K562 (cell line): ENCODE measurements around the gene C6orf47. TPM values are rescaled to one million over a fixed set of nuclear protein-coding genes. Genes with fewer than 3 reads are reported as not detected.

Experiments used
- ADNP ChIP-seq: fragments of 200-800 bp; sonication (Bioruptor generic); IDR thresholded peaks from 2 replicates; pipeline ENCODE4 v1.6.1; 2016; ENCODE audit warnings: missing genetic modification characterization, missing compliant biosample characterization
- EGR1 ChIP-seq: fragments of 450-650 bp; conservative IDR thresholded peaks from 2 replicates; pipeline ENCODE4 v1.6.1; 2017; ENCODE audit warnings: mild to moderate bottlenecking
- ERF ChIP-seq: fragments of 450-650 bp; formaldehyde crosslinking; IDR thresholded peaks from 2 replicates; pipeline ENCODE4 v1.4.0; 2020; ENCODE audit warnings: mild to moderate bottlenecking, mixed read lengths
- FOXJ3 ChIP-seq: sonication (generic); formaldehyde crosslinking; IDR thresholded peaks from 2 replicates; pipeline ENCODE4 v1.4.0; 2020; ENCODE audit warnings: mild to moderate bottlenecking, missing genetic modification reagents
- GABPB2 ChIP-seq: fragments of 250-450 bp; sonication (Bioruptor Pico); conservative IDR thresholded peaks from 2 replicates; pipeline ENCODE4 v1.5.1; 2021; ENCODE audit warnings: mild to moderate bottlenecking
- HDAC8 ChIP-seq: fragments of 450-650 bp; IDR thresholded peaks from 2 replicates; pipeline ENCODE4 v1.6.1; 2016; ENCODE audit warnings: mild to moderate bottlenecking, missing genetic modification characterization, moderate library complexity, missing compliant biosample characterization
- HIVEP1 ChIP-seq: fragments of 250-450 bp; sonication (Bioruptor Pico); IDR thresholded peaks from 2 replicates; pipeline ENCODE4 v1.4.0; 2020; ENCODE audit warnings: mild to moderate bottlenecking
- RB1 ChIP-seq: fragments of 450-650 bp; IDR thresholded peaks from 2 replicates; pipeline ENCODE4 v1.6.1; 2017; ENCODE audit warnings: low read depth, mild to moderate bottlenecking
- RNF2 ChIP-seq: sonication (generic); IDR thresholded peaks from 2 replicates; pipeline ENCODE4 v1.6.1; 2016
- U2AF2 ChIP-seq: fragments of 200-400 bp; formaldehyde crosslinking; optimal IDR thresholded peaks from 2 replicates; pipeline ENCODE3; 2017; ENCODE audit warnings: low read depth, mild to moderate bottlenecking, low read length
- ZNF3 ChIP-seq: fragments of 250-450 bp; sonication (Bioruptor Pico); IDR thresholded peaks from 2 replicates; pipeline ENCODE4 v1.5.0; 2021; ENCODE audit warnings: mild to moderate bottlenecking, moderate library complexity
- ZNF551 ChIP-seq: fragments of 250-450 bp; sonication (Bioruptor Pico); IDR thresholded peaks from 2 replicates; pipeline ENCODE4 v1.5.0; 2021; ENCODE audit warnings: mild to moderate bottlenecking, moderate library complexity
- ZNF778 ChIP-seq: fragments of 450-650 bp; formaldehyde crosslinking; IDR thresholded peaks from 2 replicates; pipeline ENCODE4 v1.4.0; 2020; ENCODE audit warnings: mild to moderate bottlenecking, moderate library complexity
- ZNF79 ChIP-seq: fragments of 250-450 bp; sonication (Bioruptor Pico); IDR thresholded peaks from 2 replicates; pipeline ENCODE4 v1.4.0; 2020; ENCODE audit warnings: low read depth, mild to moderate bottlenecking, moderate library complexity
- polyA plus RNA-seq, 8 experiments: library from polyadenylated mRNA; depleted of rRNA in 4 of 8; stranded (reverse) in 5 of 8; unstranded in 3 of 8; fragments of >200 nt; fragmentation: Nextera tagmentation in 2 of 8; fragmentation: Illumina TruSeq in 1 of 8; extraction: Ambion mirVana in 2 of 8; extraction: Trizol in 1 of 8; gene quantifications; 2 replicates each; pipeline versions ENCODE4 v1.2.1 to v1.2.3, GENCODE V29; 2011 to 2014; ENCODE audit warnings: inconsistent platforms in 1 of 8, missing spikeins in 1 of 8
- total RNA-seq, 7 experiments: library from RNA; depleted of rRNA in 6 of 7; stranded (reverse); fragments of >200 nt in 6 of 7; fragmentation: Illumina TruSeq in 2 of 7; extraction: Trizol in 2 of 7; gene quantifications; 2 replicates each; pipeline versions ENCODE4 v1.2.1 to v1.2.3, GENCODE V29; 2011 to 2021; ENCODE audit warnings: low replicate concordance in 1 of 7
- TF ChIP-seq, protein P1 (sequence below): fragments of 250-450 bp; sonication (Bioruptor Pico); IDR thresholded peaks from 2 replicates; pipeline ENCODE4 v1.8.0; 2021; ENCODE audit warnings: borderline replicate concordance, mild to moderate bottlenecking, moderate library complexity; ENCODE audit not compliant: poor library complexity, severe bottlenecking
- TF ChIP-seq, protein P2 (sequence below), 2 experiments: fragments of 450-650 bp; formaldehyde crosslinking in 1 of 2; IDR thresholded peaks; 2 replicates each; pipeline versions ENCODE4 v1.4.0 to v1.6.1; 2014 to 2020; ENCODE audit warnings: mild to moderate bottlenecking in 2 of 2, borderline replicate concordance in 1 of 2, low read depth in 1 of 2
- TF ChIP-seq, protein P3 (sequence below): conservative IDR thresholded peaks from 2 replicates; pipeline ENCODE4 v1.6.1; 2011; ENCODE audit warnings: low read depth, mild to moderate bottlenecking, low read length; ENCODE audit not compliant: control insufficient read depth

The C6orf47 gene
- total and polyA plus RNA-seq, 9 of the 15 experiments (the other 6 are each of a cell fraction or from before 2014, with no cell fraction given), result 0.14 to 43.8 (median 27.0) TPM

DNA sequence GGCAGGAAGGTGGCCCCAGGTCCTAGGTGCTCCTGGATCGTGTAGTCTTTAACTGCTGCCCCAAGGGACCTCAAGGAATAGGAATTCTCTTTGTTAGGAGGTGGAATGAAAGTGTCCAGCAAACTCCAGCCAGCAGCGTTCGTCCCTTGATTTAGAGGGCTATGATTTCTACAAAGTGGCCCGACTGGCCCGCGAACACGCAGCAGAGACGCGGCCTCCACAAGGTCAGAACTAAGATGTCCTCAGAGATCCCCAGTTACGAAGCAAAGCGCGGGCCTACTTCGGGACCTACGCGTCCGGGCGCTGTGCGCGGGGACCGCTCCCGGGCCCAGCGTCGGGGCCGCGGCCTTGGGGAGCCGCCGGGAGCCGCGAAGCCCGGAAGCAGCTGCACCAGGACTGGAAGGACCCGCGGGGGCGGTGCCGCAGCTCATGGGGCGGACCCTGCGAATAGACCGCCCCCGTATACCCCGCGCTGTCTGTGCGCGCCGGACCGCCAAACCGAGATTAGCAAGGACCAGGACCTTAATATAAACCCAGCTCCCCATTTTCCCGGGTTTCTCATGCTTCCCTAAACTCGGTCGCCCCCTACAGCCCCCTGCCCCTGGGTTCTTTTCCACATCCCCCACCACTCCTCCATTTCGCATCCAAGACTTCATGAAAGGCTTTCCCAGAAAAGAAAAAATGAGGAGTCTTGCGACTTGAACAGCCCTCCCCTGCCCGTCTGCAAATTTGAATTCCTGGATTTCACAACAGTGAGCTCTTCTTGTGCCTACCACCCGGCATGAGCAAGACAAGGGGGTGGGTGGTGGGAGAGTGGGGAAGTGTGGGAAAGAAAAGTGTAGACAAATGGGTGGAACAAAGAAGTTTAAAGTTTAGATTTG lies at the start of gene C6orf47 (continued):
- TF ChIP-seq RNF2, result no peak
- no peak for TF ChIP-seq ADNP (tag)
- TF ChIP-seq, protein P1, sequence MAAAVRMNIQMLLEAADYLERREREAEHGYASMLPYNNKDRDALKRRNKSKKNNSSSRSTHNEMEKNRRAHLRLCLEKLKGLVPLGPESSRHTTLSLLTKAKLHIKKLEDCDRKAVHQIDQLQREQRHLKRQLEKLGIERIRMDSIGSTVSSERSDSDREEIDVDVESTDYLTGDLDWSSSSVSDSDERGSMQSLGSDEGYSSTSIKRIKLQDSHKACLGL, result peak; percentile 45
- TF ChIP-seq ZNF551, result no peak
- TF ChIP-seq EGR1, result no peak
- TF ChIP-seq RB1, result no peak
- TF ChIP-seq ERF (CRISPR knock-in tag), result peak; percentile 98
- peak; percentile 59; the same call in 1 of the 2 replicates for TF ChIP-seq GABPB2 (CRISPR knock-in tag)
- TF ChIP-seq ZNF3 (CRISPR knock-in tag), result no peak
- TF ChIP-seq ZNF778, result no peak
- TF ChIP-seq FOXJ3 (CRISPR knock-in tag), result no peak
- no peak; the same call in 1 of the 2 replicates for TF ChIP-seq ZNF79
- TF ChIP-seq, protein P2, sequence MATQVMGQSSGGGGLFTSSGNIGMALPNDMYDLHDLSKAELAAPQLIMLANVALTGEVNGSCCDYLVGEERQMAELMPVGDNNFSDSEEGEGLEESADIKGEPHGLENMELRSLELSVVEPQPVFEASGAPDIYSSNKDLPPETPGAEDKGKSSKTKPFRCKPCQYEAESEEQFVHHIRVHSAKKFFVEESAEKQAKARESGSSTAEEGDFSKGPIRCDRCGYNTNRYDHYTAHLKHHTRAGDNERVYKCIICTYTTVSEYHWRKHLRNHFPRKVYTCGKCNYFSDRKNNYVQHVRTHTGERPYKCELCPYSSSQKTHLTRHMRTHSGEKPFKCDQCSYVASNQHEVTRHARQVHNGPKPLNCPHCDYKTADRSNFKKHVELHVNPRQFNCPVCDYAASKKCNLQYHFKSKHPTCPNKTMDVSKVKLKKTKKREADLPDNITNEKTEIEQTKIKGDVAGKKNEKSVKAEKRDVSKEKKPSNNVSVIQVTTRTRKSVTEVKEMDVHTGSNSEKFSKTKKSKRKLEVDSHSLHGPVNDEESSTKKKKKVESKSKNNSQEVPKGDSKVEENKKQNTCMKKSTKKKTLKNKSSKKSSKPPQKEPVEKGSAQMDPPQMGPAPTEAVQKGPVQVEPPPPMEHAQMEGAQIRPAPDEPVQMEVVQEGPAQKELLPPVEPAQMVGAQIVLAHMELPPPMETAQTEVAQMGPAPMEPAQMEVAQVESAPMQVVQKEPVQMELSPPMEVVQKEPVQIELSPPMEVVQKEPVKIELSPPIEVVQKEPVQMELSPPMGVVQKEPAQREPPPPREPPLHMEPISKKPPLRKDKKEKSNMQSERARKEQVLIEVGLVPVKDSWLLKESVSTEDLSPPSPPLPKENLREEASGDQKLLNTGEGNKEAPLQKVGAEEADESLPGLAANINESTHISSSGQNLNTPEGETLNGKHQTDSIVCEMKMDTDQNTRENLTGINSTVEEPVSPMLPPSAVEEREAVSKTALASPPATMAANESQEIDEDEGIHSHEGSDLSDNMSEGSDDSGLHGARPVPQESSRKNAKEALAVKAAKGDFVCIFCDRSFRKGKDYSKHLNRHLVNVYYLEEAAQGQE (IDR thresholded peaks at IDR 0.05; ENCODE audit: borderline replicate concordance), result peak; percentile 67
- TF ChIP-seq, protein P2 (CRISPR knock-in tag; IDR thresholded peaks at IDR 0.05; ENCODE audit: low read depth), result peak; percentile 92
- TF ChIP-seq, protein P3, sequence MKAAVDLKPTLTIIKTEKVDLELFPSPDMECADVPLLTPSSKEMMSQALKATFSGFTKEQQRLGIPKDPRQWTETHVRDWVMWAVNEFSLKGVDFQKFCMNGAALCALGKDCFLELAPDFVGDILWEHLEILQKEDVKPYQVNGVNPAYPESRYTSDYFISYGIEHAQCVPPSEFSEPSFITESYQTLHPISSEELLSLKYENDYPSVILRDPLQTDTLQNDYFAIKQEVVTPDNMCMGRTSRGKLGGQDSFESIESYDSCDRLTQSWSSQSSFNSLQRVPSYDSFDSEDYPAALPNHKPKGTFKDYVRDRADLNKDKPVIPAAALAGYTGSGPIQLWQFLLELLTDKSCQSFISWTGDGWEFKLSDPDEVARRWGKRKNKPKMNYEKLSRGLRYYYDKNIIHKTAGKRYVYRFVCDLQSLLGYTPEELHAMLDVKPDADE, result peak; percentile 91
- TF ChIP-seq HDAC8, result no peak
- TF ChIP-seq U2AF2, result no peak
- 0 out of 2 replicates have a peak, but pooled peaks have one; percentile 43 for TF ChIP-seq HIVEP1
